Right lobe of liver (tissue), 6 donors: Measurements from ENCODE around the gene C2CD5. TPM values are rescaled to one million over a fixed set of nuclear protein-coding genes. Genes with fewer than 3 reads are reported as not detected.

Experiments used
- ATAC-seq, 4 donors: fragments of 200-7000 bp; cut with Tn5 transposase; one replicate each; pipeline ENCODE4 v1.9.1; 2020; ENCODE audit warnings: mild to moderate bottlenecking in 4 of 4, moderate library complexity in 4 of 4
- DNase-seq, 3 donors: peaks; one replicate each; pipeline ENCODE4 v3.0.0-alpha.2; 2020
- H3K27ac ChIP-seq, 3 donors: fragments of 200-600 bp; one replicate each; pipeline ENCODE4 v1.8.0; 2022
- H3K27me3 ChIP-seq, 2 donors: fragments of 200-600 bp; one replicate each; pipeline ENCODE4 v1.8.0; 2022
- H3K36me3 ChIP-seq, 4 donors: fragments of 200-600 bp; sonication (generic) in 1 of 4; one replicate each; pipeline versions ENCODE4 v1.5.1 to v1.8.0; 2017 to 2022; ENCODE audit warnings: control low read depth in 1 of 4
- H3K4me1 ChIP-seq, 4 donors: fragments of 200-600 bp; sonication (generic) in 1 of 4; one replicate each; pipeline versions ENCODE4 v1.5.1 to v1.8.0; 2017 to 2022; ENCODE audit warnings: control low read depth in 1 of 4
- H3K4me3 ChIP-seq, 3 donors: fragments of 200-600 bp; one replicate each; pipeline ENCODE4 v1.8.0; 2022
- H3K9me3 ChIP-seq, 4 donors: fragments of 200-600 bp; sonication (generic) in 1 of 4; one replicate each; pipeline versions ENCODE4 v1.5.1 to v1.8.0; 2017 to 2022; ENCODE audit warnings: control low read depth in 1 of 4
- POLR2A ChIP-seq: fragments of 450-650 bp; IDR thresholded peaks from one replicate; pipeline ENCODE4 v1.6.1; 2017; ENCODE audit warnings: antibody characterized with exemption, mild to moderate bottlenecking
- WGBS: methylation state at CpG from one replicate; pipeline ENCODE4 v1.1.6; 2018; ENCODE audit warnings: low coverage, low lambda C conversion rate; ENCODE audit not compliant: insufficient coverage; ENCODE audit errors: missing lambda C conversion rate; 5-methylcytosine and 5-hydroxymethylcytosine counted together
- intact Hi-C, 2 donors: fragments of 100-400 bp; cut with DNase I; formaldehyde crosslinking; loops; one replicate each; pipeline versions ENCODE4 v1.11.2 to v1.14.1; 2022
- total RNA-seq, 6 experiments: library from RNA; depleted of rRNA in 2 of 6; stranded (reverse); fragments of >200 nt in 2 of 6; fragmentation: NEBNext Ultra II Directional in 3 of 6; extraction: Animal tissue kit (Norgen Biotek cat#: 25700) in 3 of 6; gene quantifications; one replicate each; pipeline versions ENCODE4 v1.1.0 to v1.2.4, GENCODE V29; 2016 to 2023
- TF ChIP-seq, protein P1 (sequence below), 4 donors: fragments of 200-600 bp in 3 of 4; fragments of 450-650 bp in 1 of 4; IDR thresholded peaks; one replicate each; pipeline versions ENCODE4 v1.5.1 to v1.8.0; 2016 to 2022; ENCODE audit warnings: antibody characterized with exemption in 4 of 4, mild to moderate bottlenecking in 2 of 4
- donor health status: DM: no; HTN: yes; CAD: no.
- donor health status: DM: no; HTN: no; CAD: no.
- donor health status: DM: no; HTN: no; CAD: no.
- donor health status: DM: no; HTN: yes; CAD: no.
- donor health status: DM: no; HTN: yes; CAD: no.

C2CD5 gene
- total RNA-seq, 6 experiments from 2014 or later: 8.5 to 15.1 (median 12.4) TPM

DNA sequence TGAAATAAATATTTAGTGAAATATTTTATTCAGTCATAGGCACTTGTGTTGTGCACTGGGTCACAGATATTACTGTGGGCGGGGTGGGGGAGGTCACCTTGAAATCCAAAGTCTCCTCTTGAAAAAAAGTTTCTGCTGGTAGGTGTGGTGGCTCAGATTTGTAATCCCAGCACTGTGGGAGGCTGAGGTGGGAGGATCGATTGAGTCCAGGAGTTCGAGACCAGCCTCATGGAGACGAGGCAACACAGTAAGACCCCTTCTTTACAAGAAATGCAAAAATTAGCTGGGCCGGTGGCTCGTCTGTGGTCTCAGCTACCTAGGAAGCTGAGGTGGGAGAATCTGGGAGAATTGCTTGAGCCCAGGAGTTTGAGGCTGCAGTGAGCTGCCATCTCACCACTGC lies 913 bp upstream of the C2CD5 start:
- H3K36me3 ChIP-seq: no peaks in the 10 kb centered on the region
- DNase-seq (no peak), ATAC-seq (no peak)
- no peaks in the 10 kb centered on the region for H3K9me3 ChIP-seq
- peaks cover 0 to 11% (median 3%) of the 10 kb centered on the region in 4 donors for H3K4me1 ChIP-seq
- TF ChIP-seq, protein P1, sequence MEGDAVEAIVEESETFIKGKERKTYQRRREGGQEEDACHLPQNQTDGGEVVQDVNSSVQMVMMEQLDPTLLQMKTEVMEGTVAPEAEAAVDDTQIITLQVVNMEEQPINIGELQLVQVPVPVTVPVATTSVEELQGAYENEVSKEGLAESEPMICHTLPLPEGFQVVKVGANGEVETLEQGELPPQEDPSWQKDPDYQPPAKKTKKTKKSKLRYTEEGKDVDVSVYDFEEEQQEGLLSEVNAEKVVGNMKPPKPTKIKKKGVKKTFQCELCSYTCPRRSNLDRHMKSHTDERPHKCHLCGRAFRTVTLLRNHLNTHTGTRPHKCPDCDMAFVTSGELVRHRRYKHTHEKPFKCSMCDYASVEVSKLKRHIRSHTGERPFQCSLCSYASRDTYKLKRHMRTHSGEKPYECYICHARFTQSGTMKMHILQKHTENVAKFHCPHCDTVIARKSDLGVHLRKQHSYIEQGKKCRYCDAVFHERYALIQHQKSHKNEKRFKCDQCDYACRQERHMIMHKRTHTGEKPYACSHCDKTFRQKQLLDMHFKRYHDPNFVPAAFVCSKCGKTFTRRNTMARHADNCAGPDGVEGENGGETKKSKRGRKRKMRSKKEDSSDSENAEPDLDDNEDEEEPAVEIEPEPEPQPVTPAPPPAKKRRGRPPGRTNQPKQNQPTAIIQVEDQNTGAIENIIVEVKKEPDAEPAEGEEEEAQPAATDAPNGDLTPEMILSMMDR (IDR thresholded peaks at IDR 0.05): no peak
- TF ChIP-seq POLR2A: no peak
- intact Hi-C loops: no loop called here
- 100% methylated on average over 6 of the region's 6 CpGs for WGBS
- no peak overlapping the region for H3K27ac ChIP-seq
- H3K27me3 ChIP-seq: no peaks in the 10 kb centered on the region
- no peak overlapping the region for H3K4me3 ChIP-seq

- peak; percentile 72 to 73 (median 73) for DNase-seq
- intact Hi-C loops: no loop called here
- peaks cover 0 to 11% (median 3%) of the 10 kb centered on the region in 4 donors for H3K4me1 ChIP-seq
- ATAC-seq: peak; percentile 56 to 69 (median 64)
- H3K27ac ChIP-seq: peak overlapping the region; percentile 94 to 96 (median 94)
- peak overlapping the region; percentile 72 to 83 (median 83) for H3K4me3 ChIP-seq
- no peaks in the 10 kb centered on the region for H3K36me3 ChIP-seq
- no peaks in the 10 kb centered on the region for H3K9me3 ChIP-seq
- TF ChIP-seq, protein P1 (IDR thresholded peaks at IDR 0.05): no peak
- TF ChIP-seq POLR2A: no peak
- no peaks in the 10 kb centered on the region for H3K27me3 ChIP-seq
- WGBS: 15% methylated on average over 10 of the region's 28 CpGs
Observed at GRCh38 chr12:22543246-22544037, 900 bp downstream of the C2CD5 start.

DNA sequence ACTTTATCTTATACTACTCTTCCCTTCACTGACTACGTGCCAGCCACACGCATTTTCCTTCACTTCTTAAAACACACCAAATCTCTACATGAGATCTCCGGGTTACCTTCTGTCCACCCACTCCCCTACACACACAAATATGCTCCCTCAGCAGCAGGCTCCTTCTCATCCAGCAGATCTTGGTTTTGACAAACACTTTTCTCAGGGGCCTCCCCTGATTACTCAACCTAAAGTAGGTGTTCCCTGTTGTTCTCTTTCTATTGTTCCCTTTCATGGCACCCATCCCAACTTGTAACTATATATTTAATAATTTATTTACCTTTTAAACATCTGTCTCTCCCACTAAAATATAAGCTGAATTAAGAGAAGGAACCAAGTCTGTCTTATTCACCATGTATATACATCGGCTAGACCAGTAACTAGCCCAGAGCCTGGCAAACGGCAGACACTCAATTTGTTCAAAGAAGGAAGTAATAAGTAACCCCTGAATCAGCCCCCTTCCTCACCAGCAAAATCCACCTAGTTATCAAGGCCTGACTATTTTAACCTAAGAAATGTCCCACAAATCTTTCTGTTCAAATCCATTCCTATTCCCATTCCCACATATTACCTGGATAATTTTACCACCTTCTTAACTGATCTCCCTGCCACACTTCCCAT lies 2.7 kb downstream of the C2CD5 start:
- Histone ChIP-seq H3K36me3 (no peaks in the 10 kb centered on the region), H3K27me3 (no peaks in the 10 kb centered on the region), H3K27ac (no peak overlapping the region), H3K4me1 (peaks cover 0 to 20% (median 6%) of the 10 kb centered on the region in 4 donors), H3K9me3 (no peaks in the 10 kb centered on the region), H3K4me3 (no peak overlapping the region)
- DNase-seq (no peak), ATAC-seq (no peak)
- WGBS: 76% methylated on average over 5 of the region's 5 CpGs
- no peak for TF ChIP-seq POLR2A
- TF ChIP-seq, protein P1 (IDR thresholded peaks at IDR 0.05): no peak
- intact Hi-C loops: no loop called here

GRCh38 chr12:22539055-22539454 lies 5.3 kb downstream of the C2CD5 start:
- no peaks in the 10 kb centered on the region for H3K9me3 ChIP-seq
- peaks cover 0 to 21% (median 6%) of the 10 kb centered on the region in 4 donors for H3K4me1 ChIP-seq
- TF ChIP-seq, protein P1 (IDR thresholded peaks at IDR 0.05): no peak
- no peak for TF ChIP-seq POLR2A
- ATAC-seq (peak; percentile 28 to 62 (median 47)), DNase-seq (no peak)
- H3K27ac ChIP-seq: peak overlapping the region in 2 of 3 donors; percentile 16 to 51
- peaks cover 0 to 5% (median 2%) of the 10 kb centered on the region in 4 donors for H3K36me3 ChIP-seq
- H3K27me3 ChIP-seq: no peaks in the 10 kb centered on the region
- no peak overlapping the region for H3K4me3 ChIP-seq
- intact Hi-C loops: no loop called here
